Daoy (cell line): ENCODE measurements around the gene MGAT4A. TPM values are rescaled to one million over a fixed set of nuclear protein-coding genes. Genes with fewer than 3 reads are reported as not detected.

Experiments used
- DNase-seq: peaks from one replicate; pipeline ENCODE4 v3.0.0-alpha.2; 2015; ENCODE audit warnings: low read depth
- total RNA-seq: library from RNA; depleted of rRNA; stranded (reverse); fragments of >200 nt; shearing (Covaris generic); gene quantifications from 2 replicates; pipeline ENCODE4 v1.2.3, GENCODE V29; 2014; rRNA removed

MGAT4A gene
- 3.9 and 7.7 TPM in 2 replicates for total RNA-seq

DNA sequence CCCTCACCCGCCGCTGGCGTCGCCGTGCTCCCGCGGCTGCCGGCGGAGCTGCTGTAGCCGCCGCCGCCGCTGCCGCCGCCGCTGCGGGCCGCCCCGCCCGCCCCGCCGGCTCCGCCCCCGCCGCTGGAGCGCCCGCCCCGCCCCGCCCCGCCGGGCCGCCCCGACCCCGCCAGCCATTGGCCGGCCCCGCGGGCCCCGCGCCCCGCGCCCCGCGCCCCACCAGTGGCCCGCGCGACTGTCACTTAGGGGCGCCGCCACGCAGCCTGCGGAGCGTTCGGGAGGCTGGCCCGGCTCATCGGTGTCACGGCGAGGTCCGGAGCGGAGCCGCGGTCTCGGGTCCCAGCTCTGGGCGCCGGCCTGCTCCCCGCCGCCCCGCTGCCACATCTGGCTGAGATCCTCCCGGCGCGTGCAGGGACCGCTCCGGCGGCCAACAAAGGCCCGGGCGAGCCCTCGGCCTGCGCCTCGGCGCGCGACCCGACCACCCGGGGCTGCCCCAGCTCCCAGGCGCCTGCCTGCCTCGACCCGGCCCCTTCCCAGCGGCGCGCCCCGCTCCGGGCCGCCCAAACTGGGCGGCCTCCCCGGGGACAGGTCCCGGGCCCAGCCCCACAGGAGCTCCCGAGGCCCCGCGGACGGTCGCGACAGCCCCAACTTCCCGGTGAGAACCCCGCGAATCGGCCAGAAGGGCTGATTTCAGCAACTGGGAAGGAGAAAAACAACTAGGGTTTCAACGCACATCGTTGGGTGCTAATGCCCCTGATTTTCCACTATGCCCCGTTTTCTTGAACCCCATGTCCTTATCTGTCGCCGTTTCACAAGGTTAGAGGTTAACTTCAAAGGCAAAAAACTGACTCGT is at the start of gene MGAT4A:
Gene MGAT4A, minus strand, starts transcription at position 92 of the 853 bp plus-strand sequence. CDS start 4,800 bp downstream, outside the sequence.
- DNase-seq = peak; percentile 71

DNA sequence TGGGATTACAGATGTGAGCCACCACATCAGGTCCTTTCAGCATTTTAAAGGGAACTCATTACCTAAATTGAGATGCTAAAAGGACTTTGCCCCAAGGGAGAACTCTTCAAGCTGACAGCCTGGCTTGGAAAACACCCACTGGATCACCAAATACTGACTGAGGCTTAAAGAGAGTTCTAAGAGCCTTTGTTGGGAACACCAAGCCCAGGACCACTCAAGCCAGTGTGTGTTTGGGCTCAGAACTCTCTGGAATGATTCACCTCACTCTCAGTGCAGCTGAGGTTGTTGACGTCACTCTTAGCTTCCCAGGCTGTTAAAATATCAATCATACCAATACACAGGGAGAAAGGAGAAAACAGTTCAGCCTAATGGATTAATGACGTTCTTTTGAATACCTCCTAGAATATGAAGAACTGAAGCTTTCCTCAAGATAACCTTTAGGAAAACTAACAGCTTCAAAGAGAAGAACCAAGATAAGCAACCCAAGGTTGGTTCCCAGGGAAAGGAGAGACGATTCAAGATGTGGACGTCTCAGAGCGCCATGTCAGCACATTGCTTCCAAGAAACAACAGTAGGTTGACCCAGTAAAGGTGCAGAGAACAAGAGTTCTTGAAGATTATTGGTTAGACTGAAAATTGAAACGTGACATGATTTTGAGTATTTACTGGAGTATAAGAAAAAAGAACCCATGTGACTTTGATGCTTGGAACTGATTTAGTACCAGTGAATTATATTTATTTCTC is 48.0 kb upstream of the MGAT4A start:
- no peak for DNase-seq

DNA sequence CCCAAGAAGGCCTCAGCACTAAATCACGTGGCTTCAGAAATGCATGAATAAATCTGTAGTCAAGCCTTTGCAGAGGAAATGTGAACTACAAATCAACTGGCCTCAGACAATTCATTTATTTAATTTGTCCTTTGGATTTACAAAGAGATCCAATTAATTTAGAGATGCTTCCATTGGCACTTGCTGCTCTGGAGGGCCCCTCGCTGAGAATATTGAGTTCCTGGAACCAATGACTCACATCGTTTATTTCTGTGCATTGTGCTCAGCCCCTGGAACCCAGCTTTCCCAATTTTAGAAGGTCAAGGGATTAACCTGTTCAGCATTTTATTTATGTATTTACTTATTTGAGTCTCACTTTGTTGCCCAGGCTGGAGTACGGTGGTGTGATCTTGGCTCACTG is 47.2 kb upstream of the MGAT4A start:
- no peak for DNase-seq

DNA sequence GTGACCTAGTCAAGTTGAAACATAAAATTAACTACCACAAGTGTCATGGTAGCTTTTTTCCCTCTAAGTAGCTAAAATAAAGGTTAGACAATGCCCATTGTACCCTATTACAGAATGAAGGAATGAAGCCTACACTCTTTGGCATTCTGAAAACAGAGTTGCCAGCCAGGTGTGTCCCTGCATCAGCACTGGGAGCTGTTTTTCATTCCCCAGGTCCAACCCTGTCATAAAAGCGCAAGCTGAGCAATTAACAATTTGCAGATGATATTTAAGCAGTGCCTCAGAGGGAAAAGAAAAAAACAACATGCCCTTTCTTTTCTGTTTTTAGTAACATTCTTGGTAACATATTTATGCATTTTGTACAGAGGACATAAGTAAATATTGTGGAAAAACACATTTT is 46.8 kb upstream of the MGAT4A start:
- no peak for DNase-seq

DNA sequence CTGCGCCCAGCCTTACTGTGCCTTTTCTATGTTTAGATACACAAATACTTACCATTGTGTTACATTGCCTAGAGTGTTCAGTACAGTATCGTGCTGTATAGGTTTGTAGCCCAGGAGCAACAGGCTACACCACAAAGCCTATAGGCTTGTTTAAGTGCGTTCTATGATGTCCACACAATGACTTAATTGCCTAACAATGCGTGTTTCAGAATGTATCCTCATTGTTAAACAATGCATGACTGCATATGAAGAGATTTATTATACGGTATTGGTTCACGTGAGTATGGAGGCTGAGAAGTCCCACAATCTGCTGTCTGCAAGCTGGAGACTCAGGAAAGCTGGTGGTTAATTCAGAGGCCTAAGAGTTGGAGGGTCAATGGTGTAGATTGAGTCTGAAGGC is 46.1 kb upstream of the MGAT4A start:
- DNase-seq = no peak

DNA sequence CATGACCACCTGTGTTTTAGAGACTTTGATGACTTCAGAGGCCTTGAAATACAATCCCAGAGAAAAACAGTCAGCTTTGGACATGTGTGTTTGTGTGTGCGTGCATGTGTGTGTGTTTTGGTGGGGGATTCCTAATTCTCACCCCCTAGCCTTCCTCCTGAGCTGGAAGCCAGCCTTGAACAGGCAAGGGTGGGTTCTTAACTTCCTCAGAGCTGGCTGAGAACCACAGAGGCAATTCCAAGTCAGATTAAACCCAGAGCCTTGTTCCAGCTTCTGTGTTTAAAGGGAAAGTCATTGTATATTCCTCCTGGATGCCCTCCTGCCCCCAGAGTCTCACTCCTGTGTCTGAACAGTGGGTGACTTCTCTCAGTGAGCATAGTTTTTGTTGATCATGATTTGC is 45.2 kb upstream of the MGAT4A start:
- DNase-seq = no peak

DNA sequence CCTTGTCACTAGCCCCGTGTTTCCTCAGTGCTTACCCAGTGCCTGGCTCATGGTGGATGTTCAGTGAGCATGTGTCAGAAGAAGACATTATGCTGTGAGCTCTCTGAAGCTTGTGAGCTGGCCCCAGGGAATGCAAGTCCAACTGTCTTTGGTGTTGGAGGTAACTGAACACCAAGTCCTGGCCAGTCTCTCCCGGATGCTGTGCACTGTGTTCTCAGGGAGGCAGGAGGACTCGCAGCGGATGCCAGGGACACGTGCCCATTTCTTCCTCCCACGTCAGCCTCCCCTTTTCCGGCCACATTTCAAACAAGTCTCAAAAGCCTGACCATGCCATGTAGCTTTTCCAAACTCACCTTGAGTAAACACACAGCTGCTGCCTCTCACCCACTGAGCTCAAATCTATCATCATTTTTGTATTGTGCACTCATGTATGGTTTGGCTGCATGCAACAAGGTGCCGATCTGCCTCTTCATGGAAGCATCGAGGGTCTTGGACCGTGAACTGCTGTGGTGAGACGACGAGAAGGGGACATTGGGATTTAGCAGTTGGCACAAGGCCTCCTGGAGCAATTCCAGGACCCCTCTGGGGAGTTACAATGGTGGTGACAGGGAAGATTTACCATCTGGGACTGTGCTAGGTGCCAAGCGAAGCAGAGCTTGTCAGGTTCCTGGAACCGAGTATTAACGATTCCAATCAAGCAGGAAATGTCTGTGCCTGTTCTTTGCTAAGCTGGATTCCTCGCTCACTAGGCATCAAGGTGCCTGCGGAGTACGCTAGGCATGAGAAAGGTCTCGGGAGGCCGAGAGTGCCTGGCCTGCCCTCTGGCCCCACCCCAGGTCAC is 44.4 kb upstream of the MGAT4A start:
- no peak for DNase-seq

DNA sequence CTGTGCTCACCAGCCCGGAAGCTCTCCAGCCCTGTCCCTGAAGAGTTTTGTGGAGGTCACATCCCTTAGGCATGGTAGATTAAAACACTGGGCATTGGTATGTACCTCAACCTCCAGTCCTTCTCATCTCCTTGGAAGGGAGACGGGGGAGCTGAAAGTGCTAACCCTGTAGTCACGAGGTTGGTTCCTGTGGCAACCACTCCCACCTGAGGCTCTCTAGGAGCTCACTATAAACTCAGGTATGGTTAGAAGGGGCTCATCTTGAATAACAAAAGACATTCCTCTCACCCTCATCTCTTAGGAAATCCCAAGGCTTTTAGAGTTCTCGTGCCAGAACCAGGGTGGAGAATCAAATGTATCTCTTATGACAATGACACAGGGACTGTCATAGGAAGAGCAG is 43.0 kb upstream of the MGAT4A start:
- no peak for DNase-seq

DNA sequence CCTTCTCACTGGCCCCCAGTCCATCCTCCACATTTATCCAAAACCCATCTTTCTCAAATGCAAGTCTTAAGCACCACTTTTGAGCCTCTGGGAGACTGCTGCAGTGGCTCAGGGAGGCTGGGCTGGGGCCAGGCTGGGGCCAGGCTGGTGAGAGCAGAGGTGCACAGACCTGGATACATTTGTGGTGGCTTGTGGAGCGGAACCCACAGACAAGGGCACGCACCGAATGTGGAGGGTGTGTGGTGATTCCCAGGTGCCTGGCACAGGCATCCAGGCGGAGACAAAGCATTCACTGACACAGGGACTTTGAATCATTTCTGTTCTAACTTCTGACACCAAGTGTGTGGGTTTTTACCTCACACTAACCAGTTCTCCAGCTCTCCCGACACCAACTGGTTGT is 42.2 kb upstream of the MGAT4A start:
- DNase-seq = no peak

DNA sequence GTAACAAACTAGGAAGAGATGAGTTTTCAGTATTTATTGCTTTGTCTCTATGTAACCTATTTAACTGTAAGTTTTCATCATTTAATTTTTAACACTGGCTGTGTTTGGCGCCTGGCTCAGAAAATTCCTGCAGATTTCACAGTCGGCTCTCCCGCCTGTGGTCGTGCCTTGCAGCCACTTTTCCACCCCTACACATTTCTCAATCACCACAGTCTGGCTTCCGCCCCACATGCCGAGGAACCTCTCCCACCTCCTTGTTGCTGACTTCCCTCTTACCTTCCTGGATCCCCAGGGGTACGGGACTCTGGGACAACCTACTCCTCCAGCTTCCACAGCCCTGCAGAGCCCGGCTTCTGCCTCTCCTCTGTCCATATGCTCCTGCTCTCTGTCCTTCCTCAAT is 41.6 kb upstream of the MGAT4A start:
- peak; percentile 37 for DNase-seq

DNA sequence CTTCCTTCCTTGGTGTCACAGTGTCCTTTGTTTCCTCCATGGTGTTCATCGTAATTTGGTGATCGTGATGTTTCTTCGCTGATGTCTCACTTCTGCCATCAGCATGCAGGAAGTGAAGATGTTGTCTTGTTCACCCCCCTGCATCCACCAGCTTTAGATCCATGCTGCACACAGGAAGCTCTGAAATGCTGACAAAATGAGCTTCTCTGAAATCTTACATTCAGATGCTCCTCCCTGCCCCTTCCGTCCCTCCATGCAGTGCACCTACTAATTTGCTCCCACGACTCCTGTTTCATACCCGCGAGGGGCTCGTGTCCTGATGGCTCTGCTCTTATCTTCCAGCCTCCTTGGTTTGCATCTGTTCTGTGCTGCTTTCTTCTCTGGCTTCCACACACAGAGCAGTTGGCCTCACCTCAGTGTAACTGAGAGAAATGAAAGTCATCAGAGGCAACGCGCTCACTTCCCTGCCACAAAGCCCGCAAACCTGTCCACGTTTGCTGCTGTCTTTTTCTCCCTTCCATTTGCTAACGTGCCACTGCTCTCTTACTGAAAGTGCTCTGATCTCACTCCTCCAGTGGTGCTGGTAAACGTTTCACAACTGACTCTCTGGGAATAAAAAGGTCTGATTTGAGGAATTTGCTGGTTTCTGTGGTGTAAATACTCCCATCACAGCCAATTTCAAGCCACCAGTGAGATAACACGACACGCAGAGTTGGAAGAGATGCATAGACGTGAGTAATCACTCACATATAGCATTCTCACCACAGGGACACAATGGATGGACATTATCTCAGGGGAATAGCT is 41.0 kb upstream of the MGAT4A start:
- peak; percentile 36 for DNase-seq

DNA sequence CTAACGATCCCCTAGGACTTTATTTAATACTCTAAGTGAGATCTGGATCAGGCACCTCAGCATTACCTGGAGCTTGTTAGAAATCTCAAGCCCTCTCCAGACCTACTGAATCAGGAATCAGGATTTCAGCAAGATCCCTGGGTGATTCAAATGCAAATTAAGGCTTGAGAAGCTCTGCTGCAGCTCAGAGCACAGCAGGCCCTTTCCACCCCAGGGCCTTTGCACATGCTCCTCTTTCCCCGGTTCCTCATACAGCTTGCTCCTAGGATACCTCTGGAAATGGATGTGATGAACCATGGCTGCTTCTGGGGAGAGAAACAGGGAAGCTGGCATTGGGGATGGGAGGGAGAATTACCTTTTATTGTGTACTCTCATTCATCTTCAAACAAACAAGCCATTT is 40.3 kb upstream of the MGAT4A start:
- no peak for DNase-seq

DNA sequence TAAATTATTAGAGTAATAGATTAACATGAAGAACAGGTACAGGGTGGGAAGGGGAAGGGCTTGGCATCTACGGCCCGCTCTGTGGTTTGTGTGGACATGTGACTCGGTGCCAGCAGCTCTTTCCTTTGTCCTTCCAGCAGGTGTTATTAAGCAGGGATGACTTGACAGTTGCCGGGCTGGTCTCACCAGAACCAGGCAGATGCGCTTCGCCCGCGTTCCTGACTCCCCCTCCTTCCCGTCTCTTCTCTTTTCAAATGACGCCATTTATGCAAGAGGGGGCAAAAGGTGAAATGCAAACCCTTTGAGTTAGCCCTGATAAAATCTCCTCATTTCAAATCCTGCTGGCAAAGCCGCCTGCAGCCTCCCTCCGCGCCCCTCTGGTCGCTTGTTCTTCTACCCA is 38.9 kb upstream of the MGAT4A start:
- no peak for DNase-seq

DNA sequence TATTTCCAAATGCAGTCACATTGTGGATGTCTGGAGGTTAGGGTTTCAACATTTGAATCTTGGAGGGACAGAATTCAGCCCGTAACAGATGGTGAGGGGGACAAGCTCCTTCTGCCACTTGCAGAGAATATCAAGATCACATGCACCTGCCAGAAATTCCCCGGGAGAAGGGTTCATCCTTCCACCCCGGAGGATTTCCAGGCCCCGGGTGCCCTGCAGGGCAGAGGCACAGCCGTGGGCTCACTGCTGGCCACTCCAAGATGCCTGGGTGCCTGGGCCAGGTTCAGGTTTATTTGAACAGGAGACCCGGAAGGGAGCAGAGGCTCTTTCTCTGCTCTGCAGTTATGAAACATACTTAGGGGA is 38.2 kb upstream of the MGAT4A start:
- no peak for DNase-seq

DNA sequence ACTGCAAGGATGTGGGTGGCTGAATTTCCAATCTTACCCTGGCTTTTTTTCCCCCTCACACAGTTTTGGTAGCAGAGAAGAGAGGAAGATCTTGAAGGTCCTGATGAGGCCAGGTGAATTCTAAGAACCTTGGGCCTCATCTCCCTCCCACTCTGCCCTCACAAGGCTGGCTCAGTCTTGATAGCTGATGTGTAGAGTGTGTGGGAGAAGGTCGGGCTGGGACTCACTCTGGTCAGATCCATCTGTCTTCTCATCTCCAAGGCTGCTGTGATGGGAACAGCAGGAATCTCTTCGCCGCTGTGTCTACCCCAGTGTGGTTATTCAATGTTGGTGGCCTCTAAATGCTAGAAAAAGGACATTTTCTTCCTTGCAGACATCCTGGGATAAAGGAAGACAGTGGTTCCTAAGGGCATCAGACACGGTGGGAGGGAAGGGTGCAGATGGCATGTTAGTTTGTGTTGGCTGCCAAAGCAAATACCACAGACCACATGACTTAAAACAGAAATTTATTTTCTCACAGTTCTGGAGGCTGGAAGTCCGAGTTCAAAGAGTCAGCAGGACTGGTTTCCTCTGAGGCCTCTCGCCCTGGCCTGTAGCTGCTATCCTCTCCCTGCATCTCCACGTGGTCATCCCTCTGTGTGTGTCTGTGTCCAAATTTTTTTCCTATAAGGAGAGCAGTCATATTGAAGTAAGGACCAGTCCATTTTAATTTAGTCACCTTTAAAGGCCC is 37.6 kb upstream of the MGAT4A start:
- peak; percentile 73 for DNase-seq

DNA sequence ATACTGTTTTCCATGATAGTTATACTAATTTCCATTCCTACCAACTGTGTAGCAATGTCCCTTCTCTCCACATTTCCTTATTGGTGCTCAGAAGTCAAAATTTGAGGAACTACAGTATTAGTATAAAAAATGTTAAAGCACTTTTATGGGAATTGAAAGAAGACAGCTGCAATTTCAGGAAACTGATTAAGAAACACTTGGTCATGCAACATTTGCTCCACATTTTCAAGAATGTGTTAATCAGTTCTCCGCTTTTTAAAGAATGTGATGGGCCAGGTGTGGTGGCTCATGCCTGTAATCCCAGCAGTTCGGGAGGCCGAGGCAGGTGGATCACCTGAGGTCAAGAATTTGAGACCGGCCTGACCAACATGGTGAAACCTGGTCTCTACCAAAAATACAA is 33.6 kb upstream of the MGAT4A start:
- DNase-seq = no peak

DNA sequence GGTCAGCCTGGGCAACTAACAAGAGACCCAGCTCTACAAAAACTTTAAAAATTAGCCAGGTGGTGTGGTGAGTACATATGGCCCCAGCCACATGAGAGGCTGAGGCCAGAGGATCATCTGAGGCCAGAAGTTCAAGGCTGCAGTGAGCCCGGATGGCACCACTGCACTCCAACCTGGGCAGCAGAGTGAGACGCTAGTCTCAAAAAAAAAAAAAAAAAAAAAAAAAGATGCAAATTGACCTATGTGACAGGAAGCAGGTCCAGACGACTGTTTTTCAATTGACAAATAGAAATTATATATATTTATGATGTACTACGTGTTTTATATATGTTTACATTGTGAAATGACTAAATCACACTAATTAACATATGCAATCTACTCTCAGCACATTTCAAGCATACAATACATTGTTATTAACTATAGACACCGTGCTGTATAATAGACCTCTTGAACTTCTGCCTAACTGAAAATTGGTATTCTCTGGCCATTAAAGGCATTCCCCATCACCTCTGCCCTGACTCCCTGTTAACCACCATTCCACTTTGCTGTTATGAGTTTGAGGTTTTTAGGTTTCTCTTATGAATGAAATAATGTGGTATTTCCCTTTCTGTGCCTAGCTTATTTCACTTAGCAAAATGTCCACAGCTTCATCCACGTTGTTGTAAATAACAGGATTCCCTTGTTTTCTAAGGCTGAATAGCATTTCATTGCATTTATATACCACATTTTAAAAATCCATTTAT is 32.4 kb upstream of the MGAT4A start:
- DNase-seq = no peak

DNA sequence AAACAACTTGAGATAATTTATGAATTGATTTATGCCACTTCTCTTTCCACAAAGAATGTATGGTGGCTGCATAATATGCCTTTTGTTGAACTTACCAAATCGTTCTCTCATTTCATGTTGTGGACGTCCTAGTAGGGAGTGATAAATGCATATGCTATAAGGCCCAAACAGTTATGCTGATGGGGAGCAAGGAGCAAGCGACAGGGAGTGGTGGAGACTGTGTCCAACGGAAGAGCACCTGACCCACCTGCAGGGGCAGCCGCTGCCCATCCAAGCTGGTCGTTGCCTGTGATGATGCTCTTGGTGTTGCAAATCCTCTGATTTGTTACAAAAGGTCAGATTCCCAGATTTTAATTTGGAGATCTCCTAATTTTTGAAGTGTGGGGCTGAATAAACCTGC is 31.0 kb upstream of the MGAT4A start:
- DNase-seq = no peak

DNA sequence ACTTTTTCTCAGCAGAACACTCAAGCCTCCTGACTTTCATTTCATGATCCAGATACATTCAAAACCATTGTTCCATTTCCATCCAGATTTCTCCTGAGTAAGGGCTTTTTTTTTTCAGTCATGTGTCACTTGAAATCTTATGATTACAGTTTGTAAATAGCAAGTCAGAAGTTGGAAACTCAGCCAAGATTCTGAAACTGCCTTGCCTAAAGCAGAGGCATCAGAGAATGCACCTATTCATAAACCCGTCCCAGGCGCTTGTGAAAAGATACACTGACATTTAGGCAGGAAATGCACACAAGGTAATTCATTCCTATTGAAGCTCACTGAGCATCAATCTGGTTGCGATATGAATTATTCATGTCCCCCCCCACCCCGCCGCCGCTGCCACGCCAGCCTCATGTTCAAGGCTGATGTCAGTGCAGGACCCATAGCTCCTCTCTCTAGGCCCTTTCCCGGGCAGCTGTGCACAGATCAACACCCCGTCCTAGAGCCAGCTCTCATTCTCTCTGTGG is 30.4 kb upstream of the MGAT4A start:
- DNase-seq = no peak
